Astrocyte of the hippocampus (primary cell): ENCODE results near the gene TRIM13.
"Not testable (repeated sequence)": the region's sequence is repeated elsewhere in the genome, so short reads cannot be mapped to it uniquely, and the experiment has no call there.

Source experiments
- DNase-seq: peaks from one replicate; pipeline ENCODE4 v3.0.0; 2011; ENCODE audit warnings: low read depth, low spot score

Gene TRIM13

GRCh38 chr13:49996951-49997895 lies at the start of gene TRIM13:
TRIM13 (plus strand) TSS chr13:49997042; CDS start chr13:50011941, 14,899 bp downstream.
- peak; percentile 96 for DNase-seq

- DNase-seq, result not testable (repeated sequence)
Measured at GRCh38 chr13:49948777-49949270, 48.0 kb upstream of the TRIM13 start.

- no peak for DNase-seq
Measured at GRCh38 chr13:49951754-49952535, 44.9 kb upstream of the TRIM13 start.

DNA sequence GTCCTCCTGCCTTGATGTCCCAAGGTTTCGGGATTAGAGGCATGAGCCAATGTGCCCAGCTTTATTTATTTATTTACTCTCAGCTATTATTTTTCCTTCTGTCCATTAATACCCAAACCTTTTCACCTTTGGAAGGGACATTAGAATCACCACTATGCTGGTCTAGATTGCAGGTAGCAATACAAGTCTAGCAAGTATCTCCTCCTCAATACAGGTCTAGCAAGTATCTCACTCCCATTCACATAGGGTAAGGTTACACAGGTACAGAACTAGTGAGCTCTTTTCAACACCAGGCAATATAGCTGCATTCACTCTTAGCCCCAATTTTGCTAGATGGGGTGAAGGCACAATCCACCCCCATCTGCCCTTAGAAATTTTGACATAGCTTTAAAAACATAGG lies 43.3 kb upstream of the TRIM13 start:
- no peak for DNase-seq

DNA sequence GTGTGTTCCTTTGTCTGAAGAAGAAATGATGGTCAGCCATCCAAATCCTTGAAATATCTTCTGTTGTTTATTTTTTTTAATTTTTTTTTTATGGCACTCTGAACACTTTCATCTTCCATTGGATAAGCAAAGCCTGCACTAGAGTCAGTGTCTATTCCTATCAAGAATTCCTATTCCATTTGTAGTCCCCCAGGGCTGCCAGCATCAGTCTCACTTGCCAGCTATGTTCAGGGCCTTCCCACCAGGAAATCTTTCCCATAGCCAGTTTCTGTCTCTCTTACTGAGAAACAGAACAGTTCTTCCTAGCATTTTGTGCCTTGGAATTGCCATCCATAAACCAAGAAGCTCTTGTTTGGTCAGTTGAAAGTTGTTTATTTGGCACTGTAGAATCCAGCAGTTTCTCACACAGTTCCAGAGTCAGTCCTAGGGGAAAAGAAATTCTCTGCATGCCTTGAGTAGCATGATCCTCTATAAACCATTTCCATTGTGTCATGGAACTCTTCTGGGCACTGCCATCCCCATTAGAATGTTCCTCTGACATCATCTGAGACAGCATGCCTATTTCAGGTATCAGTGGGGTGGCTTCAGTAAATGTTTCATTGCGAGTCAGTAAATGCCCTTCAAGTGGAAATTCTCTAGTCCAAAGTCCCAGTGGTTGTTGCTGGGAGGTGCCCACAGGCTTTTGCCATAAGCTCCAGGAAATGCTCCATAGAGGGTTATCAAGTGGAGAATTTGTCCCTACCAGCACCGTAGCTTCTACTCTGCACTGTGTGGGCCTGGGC lies 42.0 kb upstream of the TRIM13 start:
- no peak for DNase-seq

- no peak for DNase-seq
Measured at GRCh38 chr13:49956131-49956530, 40.7 kb upstream of the TRIM13 start.

GRCh38 chr13:49958321-49958720 lies 38.5 kb upstream of the TRIM13 start:
- peak; percentile 61 for DNase-seq

- no peak for DNase-seq
Measured at GRCh38 chr13:49967456-49967855, 29.4 kb upstream of the TRIM13 start.

GRCh38 chr13:49972709-49973108 lies 24.1 kb upstream of the TRIM13 start:
- DNase-seq, result no peak

DNA sequence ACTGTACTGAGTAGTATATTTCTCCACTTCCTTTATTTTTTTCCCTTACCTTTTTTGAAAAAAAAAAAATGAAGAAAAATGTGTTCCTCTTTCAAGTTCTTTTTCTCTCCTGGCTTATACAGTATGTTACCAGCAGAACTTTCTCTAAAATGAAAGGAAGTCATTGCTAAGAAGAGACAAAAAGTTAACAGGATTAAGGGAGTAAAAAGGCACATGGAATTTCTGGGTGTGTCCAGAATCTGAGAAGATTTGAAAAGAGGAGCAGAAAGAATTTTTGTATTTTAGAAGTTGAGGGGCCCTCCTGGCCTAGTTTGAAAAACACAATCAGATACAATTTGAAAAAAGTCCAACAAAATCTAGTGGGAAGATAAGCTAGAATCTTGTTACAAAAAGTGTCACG lies 21.0 kb upstream of the TRIM13 start:
- DNase-seq, result no peak

DNA sequence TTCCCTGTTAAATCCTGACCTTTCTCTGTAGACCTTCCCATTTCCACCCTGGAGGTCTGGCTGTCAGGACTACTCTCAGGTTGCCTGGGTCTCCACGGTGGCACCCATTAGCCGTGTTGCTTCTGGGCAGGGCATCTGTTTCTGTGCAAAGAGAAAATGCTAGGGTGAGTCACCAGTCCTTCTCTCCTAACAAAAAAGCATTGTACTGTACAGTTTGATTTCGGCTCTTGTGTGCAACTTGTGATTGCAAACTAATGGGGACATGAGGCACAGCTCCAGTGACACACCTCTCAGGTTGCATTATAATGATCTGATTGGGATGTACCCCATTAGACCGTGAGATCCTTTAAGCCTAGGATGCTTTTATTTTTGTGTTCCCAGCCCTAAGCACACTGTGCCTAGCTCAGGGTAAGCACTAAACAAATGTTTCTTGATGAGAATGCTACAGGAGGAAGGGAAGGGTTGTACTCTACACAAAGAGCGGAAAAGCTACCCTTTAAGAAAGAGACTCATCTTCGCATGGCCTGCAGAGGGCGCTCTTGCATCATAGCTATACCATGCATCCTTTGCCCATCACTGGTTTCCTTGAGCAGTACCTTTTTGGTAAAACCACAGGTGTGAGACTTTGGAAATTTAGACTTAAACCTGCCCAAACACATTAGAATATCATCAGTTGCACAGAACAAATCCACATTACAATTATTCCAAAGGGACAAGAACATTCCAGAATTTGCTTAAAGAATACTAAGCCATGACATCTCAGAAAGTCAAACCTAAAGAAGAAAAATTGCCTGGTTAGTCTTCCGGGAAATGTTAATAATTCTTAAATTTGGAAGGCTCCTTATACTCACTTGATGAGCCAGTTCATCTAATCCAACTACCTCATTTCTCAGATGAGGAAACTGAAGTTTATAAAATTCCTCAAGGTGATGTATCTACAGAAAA lies 20.3 kb upstream of the TRIM13 start:
- peak; percentile 83 for DNase-seq

DNA sequence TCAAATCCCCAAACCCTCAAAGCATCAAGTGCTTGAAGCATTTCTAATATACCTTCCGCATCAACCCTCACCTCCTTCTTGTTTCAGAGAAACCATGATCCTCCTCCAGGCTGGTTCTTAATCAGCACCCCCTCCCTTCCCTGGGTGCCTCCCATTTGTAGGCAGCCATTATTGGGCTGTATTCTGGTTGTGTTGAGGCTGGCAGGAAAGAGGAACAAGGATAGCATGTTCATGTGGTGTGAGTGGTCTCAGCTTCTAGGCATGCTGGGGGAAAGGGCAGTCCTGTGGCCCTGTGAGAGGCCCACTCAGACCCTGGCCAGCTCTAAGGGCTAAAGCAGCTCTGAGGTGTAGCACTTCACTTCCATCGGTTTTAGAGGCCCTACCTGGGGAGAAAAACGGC lies 18.9 kb upstream of the TRIM13 start:
- DNase-seq, result no peak

DNA sequence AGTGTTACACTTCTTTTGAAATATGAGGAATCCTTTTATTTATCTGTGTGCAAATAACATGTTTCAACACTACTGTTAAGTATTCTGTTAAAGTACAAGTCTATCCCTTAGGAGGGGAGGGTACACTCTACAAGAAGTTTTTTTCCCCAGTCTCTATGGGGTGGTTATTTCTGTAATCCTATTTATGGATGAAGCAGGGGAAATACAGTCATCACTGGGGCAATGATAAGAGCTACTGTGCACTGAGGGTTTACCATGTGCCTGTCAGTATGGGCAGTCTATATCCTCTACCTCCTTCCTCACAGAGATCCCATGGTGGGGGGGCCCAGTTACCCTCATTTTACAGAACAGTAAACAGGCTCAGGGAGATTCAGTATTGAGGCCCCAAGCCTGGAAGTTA lies 16.6 kb upstream of the TRIM13 start:
- DNase-seq, result no peak

GRCh38 chr13:49985129-49985528 lies 11.7 kb upstream of the TRIM13 start:
- no peak for DNase-seq

- DNase-seq, result no peak
Measured at GRCh38 chr13:49986471-49986870, 10.4 kb upstream of the TRIM13 start.

DNA sequence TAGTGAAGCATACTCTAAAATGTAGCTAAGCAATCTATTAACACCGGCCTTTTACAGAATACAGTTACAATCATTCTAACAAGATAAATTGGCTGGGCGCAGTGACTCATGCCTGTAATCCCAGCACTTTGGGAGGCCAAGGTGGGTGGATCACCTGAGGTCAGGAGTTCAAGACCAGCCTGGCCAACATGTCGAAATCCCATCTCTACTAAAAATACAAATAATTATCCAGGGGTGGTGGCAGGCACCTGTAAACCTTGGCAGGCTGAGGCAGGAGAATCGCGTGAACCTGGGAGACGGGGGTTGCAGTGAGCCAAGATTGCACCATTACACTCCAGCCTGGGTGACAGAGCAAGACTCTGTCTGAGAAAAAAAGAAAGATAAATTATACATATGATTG lies 6.2 kb upstream of the TRIM13 start:
- DNase-seq, result not testable (repeated sequence)

- DNase-seq, result no peak
Measured at GRCh38 chr13:49993111-49993510, 3.7 kb upstream of the TRIM13 start.

DNA sequence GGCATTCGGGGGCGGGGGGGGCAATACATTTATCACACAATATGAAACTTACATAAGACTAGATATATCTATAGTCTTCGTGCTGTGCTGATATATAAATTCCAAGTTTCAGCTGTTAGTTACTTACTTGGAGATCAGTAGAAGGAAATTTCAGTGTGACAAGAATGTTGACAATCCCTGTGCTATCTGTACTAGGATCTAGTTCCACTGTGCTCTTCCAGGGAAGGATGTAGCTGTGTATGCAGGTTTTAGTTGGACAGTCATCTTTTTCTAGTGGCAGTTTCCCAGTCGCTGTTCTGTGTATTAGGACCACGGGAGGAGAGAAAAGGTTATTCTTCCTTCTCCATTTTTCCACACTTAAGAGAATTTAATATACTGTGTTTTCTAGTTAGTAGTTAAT lies 3.2 kb upstream of the TRIM13 start:
- no peak for DNase-seq

- DNase-seq, result no peak
Measured at GRCh38 chr13:49995625-49996101, 1.2 kb upstream of the TRIM13 start.

DNA sequence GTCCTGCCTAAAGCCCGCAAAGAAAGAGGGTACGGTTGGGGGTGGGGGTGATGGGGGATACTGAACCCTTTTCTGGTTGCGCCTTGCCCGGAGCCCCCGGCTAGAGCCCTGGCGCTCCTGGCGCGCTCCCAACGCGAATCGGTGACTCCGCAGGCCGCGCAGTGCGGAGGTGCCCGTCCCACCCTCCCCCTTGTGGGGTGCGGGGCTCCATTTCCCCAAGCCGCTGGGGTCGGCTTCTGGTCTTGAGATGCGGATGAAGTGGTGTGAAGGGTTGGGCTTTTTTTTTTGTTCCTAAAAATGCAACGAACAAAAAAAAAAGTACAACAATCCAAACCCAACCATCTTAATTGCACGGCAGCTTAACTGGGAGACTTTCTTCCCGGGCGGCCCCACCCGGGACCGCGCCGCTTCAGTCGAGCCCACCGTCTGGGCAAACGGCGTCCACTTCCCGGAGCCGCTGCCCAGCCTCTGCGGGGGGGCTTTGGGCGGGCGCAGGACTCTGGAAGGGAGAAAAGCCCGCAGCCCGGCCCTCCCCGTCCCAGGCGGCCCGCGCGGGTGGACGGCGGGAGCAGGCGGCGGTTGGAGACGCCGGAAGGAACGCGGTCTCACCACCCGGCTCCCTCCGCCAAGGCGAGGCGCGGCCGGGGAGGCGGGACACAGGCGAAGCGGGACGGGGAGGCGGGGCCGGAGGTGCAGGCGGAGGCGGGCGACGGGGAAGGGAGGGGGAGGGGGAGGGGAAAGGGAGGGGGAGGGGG lies 504 bp upstream of the TRIM13 start:
- DNase-seq, result peak; percentile 96
